Gastrocnemius medialis (tissue), 4 donors: Measurements from ENCODE around the gene MARK3.

Experiments
- POLR2A ChIP-seq, 2 donors: fragments of 450-650 bp; IDR thresholded peaks; one replicate each; pipeline ENCODE4 v1.6.1; 2017; ENCODE audit warnings: antibody characterized with exemption in 2 of 2, mild to moderate bottlenecking in 2 of 2, moderate library complexity in 2 of 2
- TF ChIP-seq, protein P1 (sequence below), 5 experiments: fragments of 450-650 bp in 3 of 5; fragments of 200-600 bp in 2 of 5; sonication (generic) in 2 of 5; IDR thresholded peaks in 4 of 5; conservative IDR thresholded peaks in 1 of 5; 1 replicate in 4 of 5; 2 replicates in 1 of 5; pipeline ENCODE4 v1.5.1; 2016 to 2019; ENCODE audit warnings: antibody characterized with exemption in 5 of 5, mild to moderate bottlenecking in 3 of 5, moderate library complexity in 3 of 5

DNA sequence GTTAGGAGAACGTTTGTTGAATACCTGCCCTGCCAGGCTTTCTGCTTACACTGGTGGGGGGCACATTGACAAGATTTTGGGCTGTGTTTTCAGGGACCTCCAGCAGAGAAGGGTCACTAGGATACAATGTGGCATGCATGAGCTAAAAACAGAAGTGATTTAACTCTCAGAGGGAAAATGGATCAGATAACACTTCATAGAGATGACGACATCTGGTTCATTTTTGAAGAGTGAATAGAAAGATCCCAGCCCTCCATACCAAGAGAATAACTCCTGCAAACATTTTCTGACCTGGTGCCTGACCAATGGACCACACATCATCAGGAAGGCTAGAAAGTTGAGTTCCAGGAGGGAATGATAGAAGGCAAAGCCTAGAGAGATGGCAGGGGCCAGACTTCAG lies 103.7 kb downstream of the MARK3 start:
- TF ChIP-seq, protein P1, sequence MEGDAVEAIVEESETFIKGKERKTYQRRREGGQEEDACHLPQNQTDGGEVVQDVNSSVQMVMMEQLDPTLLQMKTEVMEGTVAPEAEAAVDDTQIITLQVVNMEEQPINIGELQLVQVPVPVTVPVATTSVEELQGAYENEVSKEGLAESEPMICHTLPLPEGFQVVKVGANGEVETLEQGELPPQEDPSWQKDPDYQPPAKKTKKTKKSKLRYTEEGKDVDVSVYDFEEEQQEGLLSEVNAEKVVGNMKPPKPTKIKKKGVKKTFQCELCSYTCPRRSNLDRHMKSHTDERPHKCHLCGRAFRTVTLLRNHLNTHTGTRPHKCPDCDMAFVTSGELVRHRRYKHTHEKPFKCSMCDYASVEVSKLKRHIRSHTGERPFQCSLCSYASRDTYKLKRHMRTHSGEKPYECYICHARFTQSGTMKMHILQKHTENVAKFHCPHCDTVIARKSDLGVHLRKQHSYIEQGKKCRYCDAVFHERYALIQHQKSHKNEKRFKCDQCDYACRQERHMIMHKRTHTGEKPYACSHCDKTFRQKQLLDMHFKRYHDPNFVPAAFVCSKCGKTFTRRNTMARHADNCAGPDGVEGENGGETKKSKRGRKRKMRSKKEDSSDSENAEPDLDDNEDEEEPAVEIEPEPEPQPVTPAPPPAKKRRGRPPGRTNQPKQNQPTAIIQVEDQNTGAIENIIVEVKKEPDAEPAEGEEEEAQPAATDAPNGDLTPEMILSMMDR (IDR thresholded peaks at IDR 0.05 in 4 of 5, conservative IDR thresholded peaks at IDR 0.05 in 1 of 5) = no peak
- TF ChIP-seq POLR2A (IDR thresholded peaks at IDR 0.05) = no peak
